Myocyte (in vitro differentiated cells): ENCODE data around the gene STXBP4. TPM values are rescaled to one million over a fixed set of nuclear protein-coding genes. Genes with fewer than 3 reads are reported as not detected.

Experiments used
- DNase-seq: peaks from one replicate; pipeline ENCODE4 v3.0.0-alpha.2; 2012; ENCODE audit warnings: low read depth
- total RNA-seq: library from RNA; depleted of rRNA; stranded (reverse); fragments of >200 nt; gene quantifications from 2 replicates; pipeline ENCODE4 v1.2.3, GENCODE V29; 2014

The STXBP4 gene
- total RNA-seq, 1 donor from 2014 or later = 20.5 TPM

DNA sequence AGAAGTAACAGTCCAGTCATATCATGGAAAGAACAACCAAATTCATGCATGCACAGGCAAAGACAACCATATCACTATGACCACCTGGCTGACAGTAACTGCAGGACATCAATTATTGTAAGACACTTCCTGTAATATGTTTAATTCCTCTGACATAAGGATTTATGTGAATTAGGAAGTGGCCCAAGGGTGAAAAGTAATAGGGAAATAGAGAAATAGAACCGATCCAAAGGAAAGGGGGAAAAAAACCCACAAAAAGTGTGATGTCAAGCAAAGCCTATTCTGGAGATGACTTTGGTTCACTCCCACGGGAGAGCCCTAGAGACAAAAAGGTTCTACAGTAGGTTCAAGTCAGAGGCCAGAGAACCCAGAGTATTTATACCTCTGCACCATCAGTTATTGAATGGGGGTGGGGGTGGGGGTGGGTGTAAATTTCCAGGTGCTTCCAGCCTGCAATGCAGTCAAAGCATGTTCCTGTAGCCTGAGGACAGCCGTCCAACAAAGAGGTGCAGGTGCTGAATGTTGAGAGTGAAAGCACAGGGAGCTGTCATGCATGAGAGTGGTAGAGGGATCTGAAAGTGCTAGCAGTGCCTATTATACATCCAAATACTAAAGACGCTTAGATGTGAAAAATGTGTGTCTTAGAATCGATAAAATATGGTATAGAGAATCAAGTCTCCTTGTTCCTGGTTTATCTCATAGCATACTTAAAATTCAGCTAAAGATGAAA, 200.6 kb downstream of the STXBP4 start:
- no peak for DNase-seq

DNA sequence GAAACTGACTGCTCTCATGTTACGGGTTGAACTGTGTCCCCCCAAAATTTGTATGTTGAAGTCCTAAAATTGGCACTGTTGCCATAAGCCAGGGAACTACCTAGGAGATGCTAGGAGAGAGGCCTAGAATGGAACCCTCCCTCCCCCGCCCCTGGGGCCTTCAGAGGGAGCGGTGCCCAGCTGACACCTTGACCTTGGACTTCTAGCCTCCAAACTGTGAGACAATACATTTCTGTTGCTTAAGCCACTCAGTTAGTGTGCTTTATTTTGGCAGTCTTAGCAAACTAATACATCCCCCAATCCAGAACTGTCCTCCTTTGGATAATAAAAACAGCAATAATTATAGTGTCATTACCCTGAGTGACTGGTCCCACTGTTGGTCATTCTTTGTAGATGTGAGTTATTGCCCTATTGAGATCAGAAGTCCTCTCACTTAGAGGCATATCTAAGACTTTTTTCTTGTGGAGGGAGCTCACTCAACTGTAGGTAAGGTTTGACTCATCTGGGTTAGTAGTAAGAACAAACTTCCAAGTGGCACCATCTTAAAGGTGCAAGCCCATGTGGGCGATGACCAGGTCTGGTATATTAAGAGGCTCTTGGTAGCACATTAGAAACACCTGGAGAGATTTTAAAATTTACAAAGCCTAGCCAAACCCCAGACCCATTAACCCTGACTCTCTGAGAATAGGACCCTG, 203.2 kb downstream of the STXBP4 start:
- DNase-seq = no peak

DNA sequence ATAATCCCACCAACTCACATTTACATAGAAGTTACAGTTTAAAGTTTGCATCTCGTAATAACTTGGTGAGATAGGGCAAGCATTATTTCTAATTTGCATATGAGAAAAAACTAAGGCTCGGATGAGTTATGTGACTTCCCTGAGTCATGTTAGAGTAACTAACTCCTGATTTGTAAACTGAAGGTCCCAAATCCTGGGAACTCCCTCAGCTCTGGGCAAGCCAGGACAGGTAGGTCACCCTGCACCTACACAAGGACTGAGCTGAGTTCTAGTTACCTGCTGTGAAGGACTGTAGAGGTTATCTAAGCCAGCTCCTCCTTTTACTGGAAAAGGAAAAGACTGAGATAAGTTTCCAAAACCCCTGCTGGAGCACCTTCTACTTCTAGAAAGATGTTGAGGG, 204.0 kb downstream of the STXBP4 start:
- DNase-seq = no peak

DNA sequence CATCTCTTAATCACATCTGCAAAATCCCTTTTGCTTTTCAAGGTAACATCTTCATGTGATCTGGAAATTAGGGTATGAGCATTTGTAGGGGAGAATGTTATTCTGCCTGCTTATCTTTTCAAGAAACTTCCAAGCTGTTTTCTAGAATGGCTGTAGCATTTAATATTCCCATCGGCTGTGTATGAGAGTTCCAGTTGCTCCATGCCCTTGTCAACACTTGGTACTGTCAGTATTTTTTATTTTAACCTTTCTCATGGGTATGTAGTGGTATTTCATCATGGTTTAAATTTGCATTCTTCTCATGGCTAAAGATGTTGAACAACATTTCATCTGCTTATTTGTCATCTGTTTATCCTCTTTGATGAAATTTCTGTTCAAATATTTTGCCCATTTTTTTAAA, 205.6 kb downstream of the STXBP4 start:
- DNase-seq = no peak

DNA sequence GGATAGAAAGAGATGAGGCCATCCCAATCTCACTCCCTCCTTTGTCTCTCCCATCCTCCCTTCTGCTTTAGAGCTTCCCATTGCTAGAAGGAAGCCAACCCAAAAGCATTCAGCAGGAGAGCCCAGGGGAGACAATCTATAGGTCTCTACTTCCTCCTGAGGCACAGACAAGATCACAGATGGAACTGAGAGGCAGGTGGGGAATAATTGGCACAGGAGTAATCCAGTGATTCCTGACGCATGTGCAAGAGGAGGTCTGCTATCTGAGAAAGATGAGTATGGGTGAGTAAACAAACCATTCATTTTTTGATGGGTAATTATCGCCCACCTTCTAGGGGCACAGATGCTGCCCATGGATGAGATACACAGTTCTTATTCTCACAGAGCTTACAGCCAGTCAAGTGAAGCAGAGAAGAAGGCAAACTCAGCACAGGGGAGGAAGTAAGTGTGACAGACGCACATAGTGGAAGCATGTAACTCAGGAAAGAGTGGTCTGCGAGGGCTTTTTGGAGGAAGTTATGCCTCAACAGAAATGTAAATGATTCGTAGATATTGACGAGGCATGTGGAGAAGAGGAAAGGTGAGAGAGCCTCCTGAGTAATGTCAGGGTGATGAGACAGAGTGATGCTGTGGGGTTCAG, 207.3 kb downstream of the STXBP4 start:
- no peak for DNase-seq

DNA sequence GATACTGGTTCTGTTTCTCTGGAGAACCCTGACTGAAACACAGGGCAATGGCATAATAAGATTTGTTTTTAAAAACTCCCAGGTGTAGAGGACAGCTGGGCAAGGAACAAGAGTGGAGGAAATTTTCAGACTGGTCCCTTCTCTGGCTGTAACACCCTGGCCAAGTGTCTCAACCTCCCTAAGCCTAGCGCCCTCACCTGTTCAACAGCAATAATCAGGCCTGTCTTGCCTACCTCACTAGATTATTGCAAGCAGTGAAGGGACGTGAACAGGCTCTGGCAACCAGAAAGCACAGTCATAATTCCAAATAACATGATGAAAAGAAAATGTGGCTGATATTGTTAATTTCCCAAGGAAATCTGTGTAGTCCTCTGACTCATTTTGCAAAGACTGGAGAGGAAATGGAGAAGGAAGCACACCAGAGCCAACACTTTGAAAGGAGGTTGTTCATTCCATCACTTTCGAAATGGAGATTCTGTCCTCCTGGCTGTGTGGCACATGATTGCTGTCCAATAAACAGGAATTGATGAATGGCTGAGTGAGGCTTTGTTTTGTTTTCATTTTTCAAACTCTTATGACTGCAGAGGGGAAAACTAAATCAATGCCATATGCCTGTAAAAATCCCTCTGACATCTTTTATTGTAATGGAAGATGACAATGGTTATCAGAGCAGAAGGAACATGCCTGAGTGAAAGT, 208.7 kb downstream of the STXBP4 start:
- DNase-seq = no peak

DNA sequence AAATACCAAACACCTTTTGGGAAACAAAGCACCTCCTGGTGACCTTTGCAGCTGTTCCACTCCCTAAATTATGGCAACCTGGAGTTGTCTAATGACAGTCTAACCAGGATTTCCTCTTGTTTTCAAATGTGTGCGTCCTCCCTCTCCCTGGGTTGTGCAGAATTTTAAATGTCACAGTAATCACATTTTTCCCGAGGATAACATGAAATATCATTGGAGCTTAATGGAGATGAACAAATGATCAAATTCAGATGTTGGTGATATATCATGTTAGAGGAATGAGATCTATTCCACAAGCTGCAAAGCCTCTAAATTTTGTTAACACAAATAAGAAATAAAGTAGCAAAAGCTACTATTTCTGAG, 209.3 kb downstream of the STXBP4 start:
- DNase-seq = no peak

DNA sequence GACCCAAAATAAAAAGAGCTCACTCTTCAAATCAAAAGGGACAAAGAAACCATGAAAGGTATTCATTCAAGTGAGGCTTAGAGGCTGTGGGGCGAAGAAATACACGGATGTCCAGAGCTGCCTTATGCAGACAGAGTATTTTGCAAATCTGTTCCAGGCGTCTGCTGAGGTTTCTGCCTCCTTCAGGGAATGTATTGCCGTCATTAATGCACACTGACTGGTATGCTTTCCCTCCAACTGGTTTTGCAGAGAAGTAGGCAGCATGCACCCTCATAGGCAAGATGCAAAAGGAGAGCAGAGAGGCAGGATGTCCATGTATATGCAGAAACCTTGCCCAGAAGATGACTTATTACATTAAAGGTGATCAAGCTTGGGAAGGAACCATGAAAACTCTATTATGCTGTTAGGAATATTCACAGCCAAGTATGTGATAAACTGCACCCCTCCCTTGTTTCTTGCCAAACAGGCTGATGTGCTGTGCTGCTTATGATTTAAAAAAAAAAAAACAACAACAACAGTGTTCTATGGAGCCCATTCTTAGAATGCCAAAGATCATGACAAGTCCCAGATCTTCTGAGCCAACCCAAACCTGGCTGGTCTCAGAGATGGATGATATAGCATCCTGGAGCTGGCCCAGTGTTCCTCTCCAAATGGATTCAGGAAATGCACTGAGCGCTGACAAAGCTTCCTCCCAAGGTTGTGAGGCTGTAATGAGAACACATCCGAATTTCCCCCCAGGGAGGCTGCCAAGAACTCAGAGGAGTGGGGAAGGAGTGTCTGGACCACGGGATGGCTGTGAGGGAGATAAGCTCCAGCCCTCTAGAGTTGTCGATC, 218.6 kb downstream of the STXBP4 start:
- DNase-seq = no peak

DNA sequence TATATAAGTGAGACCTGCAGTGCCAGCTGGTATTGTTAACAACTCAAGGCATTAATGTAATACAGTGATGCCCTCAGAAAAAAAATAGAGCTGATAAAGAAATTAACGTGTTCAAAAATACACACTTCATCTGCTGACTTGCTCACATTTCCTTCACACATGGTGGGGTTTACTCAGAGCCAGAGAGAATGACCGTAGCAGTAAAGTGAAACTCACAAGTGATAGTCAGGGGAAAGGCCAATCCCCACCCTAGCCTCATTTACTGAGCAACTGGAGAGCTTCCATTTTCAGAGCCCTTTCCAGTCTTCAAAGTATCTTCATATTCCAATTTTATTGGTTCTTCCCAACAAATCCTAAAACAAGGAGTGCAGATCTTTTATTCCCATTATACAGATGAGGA, 222.2 kb downstream of the STXBP4 start:
- DNase-seq = peak; percentile 33

DNA sequence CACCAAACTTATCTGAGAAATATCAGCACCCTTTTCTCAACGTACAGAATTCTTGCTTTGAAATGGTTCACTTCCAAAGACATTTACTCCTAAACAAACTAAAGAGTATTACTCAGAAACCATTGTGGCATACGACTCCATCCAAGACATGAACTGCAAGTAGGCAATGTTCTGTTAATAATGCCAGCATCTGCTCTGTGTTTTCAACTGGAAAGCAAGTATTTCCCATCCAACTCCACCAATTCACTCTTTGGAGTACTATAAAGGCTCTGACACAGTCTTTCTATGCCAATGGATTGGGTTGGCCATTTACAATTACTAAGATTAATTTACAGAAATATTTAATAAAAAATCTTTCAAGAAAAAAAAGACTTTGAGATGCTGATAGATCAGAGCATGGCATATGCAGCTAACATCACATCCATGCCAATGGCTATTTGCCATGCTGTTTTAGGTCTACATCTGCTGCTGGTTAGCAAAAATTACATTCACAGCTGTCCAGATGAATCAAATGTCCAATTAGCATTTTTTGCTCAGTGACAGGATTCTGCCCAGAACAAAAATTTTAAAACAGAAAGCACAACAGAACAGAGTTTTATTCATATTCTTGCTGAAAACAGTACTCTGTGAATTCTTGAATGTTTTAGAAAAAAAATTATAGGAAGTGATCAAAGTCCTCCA, 230.3 kb downstream of the STXBP4 start:
- peak; percentile 79 for DNase-seq

DNA sequence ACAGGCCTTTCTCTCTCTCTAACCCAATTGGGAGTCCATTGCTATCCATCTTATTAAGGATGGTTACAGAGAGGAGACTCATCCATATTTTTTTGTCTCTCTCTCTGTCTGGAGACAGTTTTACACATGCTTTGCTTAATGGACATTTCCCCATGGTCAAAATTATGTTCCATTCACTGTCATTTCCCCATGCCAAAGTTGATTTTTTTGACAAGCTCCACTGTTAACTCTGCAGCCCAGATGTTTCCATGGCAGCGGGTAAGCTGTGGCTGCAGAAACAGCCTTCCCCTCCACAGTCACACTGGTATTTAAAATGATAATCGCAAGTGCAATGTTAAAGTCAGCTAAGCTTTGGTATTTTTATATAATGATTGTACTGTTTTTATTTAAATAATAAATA, 232.3 kb downstream of the STXBP4 start:
- peak; percentile 18 for DNase-seq

DNA sequence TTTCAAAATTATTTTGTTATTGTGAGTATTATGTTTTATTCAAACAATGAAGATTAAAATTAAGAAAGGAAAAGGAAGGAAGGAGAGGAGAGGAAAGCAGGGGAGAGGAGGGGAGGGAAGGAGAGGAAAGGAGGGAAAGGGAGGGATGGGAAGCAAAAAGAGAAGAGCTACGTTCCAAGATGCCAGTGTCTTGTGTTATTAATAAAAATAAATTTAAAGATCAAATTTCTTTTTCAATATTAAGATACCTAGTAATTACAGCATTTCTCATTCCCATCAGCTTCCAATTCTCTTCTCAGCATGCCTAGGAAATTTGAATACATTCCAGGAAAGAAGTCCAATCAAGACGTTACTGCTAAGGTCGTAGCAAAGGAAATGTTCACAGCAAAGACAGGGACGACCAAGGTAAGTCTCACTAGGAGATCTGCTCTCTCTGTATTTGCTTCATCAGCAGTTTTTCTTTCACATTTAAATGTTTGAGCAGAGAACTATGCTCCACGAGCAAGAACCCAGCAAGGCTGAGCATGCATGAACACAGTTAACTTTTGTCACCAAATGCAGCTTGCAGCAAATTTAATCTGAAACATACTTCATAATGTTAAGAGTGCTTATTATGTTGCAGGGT, 232.9 kb downstream of the STXBP4 start:
- DNase-seq = no peak

DNA sequence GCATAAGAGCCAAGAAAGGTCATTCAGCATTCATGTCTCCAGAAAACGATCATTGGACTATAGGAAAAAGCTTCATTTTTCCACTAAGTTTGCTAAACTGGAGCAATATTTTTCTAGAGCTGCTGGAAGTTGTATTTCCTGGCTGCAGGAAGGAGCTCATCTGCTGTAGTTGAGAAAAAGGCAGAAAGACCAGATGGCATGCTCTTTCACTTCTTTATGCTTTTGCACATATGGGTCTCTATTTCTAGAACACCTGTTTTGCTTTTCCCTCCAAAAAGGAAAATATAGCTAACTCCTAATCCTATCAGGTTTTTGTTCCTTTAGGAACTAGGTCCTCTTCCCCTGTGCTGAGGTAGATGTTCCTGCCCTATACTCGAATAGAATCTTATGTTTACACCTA, 234.3 kb downstream of the STXBP4 start:
- DNase-seq = no peak

DNA sequence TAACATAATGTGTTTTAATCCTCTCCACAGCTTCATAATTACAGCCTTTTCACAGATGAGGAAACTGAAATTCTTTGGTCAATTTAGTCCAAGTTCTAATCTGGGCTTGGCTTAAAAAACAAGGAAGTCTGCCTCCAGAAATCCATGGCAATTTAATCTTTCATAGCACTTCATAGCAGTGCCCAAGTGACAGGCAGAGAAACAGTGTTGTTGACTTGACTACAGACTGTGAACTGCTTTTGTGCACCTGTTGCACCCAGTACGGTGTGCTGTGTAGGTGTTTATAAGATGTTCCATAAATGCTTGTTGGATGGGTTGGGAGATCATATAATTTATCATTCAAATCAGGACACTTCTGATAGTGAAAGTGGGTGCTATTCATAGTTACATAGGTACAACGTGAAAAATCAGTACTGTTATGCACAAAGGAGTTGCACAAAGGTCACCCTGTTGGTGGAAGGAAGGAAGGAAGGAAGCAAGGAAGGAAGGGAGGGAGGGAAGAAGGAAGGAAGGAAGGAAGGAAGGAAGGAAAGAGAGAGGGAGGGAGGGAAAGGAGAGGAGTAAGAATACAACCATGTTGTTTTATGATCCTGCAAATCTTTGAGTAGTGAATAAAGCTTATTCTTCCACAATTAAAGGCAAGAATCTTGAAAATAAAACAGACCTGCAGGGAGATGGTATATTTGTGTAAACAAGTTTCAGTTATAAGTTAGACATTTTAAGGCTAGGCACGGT, 239.7 kb downstream of the STXBP4 start:
- no peak for DNase-seq

DNA sequence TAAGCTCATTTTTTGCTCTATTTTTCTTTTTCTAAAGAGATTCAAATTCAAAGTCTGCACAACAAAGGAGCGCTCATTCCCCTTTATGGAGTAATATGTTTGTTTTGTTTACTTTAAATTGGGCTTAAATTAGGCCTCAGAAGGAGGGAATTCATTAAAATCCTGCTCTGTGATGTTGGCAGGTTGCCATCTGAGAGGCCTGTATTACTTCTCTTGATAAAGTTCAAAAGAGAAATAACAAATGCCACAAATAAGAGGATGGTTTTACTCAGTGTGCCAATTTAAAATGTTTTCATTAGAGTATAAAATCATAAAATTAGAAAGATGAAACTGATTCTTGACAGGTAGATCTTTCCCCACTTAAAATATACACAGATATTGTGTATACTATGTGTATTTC, 241.7 kb downstream of the STXBP4 start:
- DNase-seq = no peak

DNA sequence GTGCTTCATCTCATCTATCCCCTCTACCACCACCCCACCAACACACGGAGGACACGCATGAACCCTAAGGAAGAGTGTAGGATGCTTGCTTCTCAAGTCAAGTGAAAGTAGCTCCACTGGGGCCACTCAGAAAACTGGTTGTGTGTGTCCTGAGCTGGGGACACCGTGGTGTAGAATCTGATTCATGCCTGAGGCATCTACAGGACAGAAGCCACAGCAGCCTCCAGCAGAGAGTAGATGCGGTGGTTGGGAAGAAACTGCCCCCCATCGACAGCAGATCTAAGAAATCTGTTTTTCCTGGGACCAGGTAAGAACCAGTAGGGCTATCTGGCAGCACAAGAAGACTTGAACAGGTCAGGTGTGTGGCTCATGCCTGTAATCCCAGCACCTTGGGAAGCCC, 244.3 kb downstream of the STXBP4 start:
- DNase-seq = no peak

DNA sequence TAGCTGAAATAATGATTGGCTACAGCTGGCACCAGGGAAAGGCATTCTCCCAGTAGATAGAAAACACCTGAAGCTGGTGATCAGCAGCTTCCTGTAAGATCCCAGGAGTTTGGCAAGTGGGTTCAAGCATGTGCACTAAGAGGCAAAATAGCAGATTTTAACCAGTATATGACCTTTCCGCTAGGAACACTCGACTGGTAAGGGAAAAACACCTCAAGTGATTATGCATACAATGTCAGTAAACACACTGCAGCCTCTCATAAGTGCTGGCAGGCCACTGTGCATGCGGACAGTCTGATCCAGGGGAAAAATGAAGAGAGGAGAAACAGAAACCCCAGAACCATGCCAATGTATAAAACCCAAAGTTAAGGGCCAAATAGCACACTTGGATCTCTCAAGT, 247.1 kb downstream of the STXBP4 start:
- no peak for DNase-seq

DNA sequence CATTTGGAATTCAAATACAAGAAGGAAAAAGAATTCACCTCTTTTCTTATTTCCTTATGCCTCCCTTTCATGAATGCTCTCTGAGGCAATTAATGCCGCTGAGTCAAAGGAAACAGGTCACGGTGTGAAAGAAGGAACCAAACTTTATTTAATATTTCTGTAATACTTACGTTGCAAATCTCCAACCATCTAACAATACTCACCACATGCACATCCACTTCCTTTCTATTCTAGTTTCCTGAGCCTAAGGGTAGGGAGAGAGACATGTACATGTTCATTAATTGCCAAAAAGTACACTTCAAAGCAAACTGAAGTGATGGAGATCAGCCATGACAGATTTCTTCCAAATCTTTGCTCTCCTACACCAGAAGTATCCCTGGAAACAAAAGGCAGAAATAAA, 248.3 kb downstream of the STXBP4 start:
- no peak for DNase-seq

DNA sequence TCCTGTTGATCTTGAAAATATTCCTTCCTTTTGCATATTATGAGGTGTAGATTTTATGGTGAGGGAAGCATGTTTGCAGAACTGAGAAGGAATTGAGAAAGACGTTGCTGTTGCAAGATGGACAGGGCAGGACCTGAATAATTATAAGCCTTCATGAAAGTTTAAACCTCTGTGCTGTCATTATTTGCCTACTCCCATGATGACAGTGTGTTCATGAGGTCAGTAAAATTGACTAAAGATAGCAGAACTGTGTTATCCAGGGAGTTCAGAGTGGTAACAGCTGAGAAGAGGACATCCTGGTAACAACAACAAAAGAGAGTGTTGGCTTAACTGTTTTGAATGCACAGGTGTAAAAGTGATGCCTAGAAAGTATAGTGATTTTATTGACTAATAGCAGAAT, 250.9 kb downstream of the STXBP4 start:
- peak; percentile 22 for DNase-seq
